Natural killer cell (primary cell): ENCODE data around the gene ATAD2B. TPM values are rescaled to one million over a fixed set of nuclear protein-coding genes. Genes with fewer than 3 reads are reported as not detected.
A peak's percentile ranks its signal among the peaks of the same experiment; 100 is the strongest.

Source experiments
- ATAC-seq, 3 donors: fragments of 150-1000 bp in 2 of 3; fragments of 200-7000 bp in 1 of 3; cut with Tn5 transposase; 1 replicate in 1 of 3; 2 replicates in 2 of 3; pipeline ENCODE4 v1.10.0; 2021; ENCODE audit warnings: mild to moderate bottlenecking in 2 of 3, moderate library complexity in 2 of 3
- DNase-seq, 2 donors: peaks; one replicate each; pipeline versions ENCODE4 v3.0.0 to v3.0.0-alpha.2; 2013 to 2021; ENCODE audit warnings: mixed read lengths in 1 of 2
- H3K27ac ChIP-seq: one replicate; pipeline ENCODE4 v1.5.1; 2013; ENCODE audit warnings: mild to moderate bottlenecking, low read length
- H3K27me3 ChIP-seq: one replicate; pipeline ENCODE4 v1.6.1; 2013; ENCODE audit warnings: low read length; ENCODE audit not compliant: control insufficient read depth, insufficient read depth
- H3K36me3 ChIP-seq: one replicate; pipeline ENCODE4 v1.6.1; 2013; ENCODE audit warnings: low read length; ENCODE audit not compliant: control insufficient read depth, insufficient read depth
- H3K4me1 ChIP-seq: one replicate; pipeline ENCODE4 v1.6.1; 2013; ENCODE audit warnings: low read length; ENCODE audit not compliant: control insufficient read depth, insufficient read depth
- H3K4me3 ChIP-seq: one replicate; pipeline ENCODE4 v1.5.1; 2013; ENCODE audit warnings: low read length
- H3K9me3 ChIP-seq: one replicate; pipeline ENCODE4 v1.6.1; 2013; ENCODE audit warnings: low read length; ENCODE audit not compliant: control insufficient read depth, insufficient read depth
- H3K27ac Mint-ChIP-seq, 2 donors: one replicate each; pipeline ENCODE4 v1.8.0; 2022; ENCODE audit warnings: mild to moderate bottlenecking in 2 of 2, mixed read lengths in 2 of 2, moderate library complexity in 1 of 2
- H3K27me3 Mint-ChIP-seq, 2 donors: one replicate each; pipeline ENCODE4 v1.8.0; 2022; ENCODE audit warnings: low read depth in 2 of 2, mixed read lengths in 2 of 2
- H3K36me3 Mint-ChIP-seq: one replicate; pipeline ENCODE4 v1.8.0; 2022; ENCODE audit warnings: mixed read lengths
- H3K4me1 Mint-ChIP-seq, 2 donors: one replicate each; pipeline ENCODE4 v1.8.0; 2022; ENCODE audit warnings: mixed read lengths in 2 of 2
- H3K4me3 Mint-ChIP-seq: one replicate; pipeline ENCODE4 v1.8.0; 2022; ENCODE audit warnings: mild to moderate bottlenecking, moderate library complexity, mixed read lengths
- H3K9me3 Mint-ChIP-seq, 2 donors: one replicate each; pipeline ENCODE4 v1.8.0; 2022; ENCODE audit warnings: mixed read lengths in 2 of 2
- CTCF ChIP-seq: fragments of 200-600 bp; IDR thresholded peaks from one replicate; pipeline ENCODE4 v1.8.0; 2022; ENCODE audit warnings: antibody characterized with exemption
- WGBS: methylation state at CpG from one replicate; pipeline ENCODE4 v1.1.7; 2013; ENCODE audit warnings: missing lambda C conversion rate; ENCODE audit not compliant: insufficient coverage; 5-methylcytosine and 5-hydroxymethylcytosine counted together
- intact Hi-C: fragments of 100-400 bp; cut with micrococcal nuclease; formaldehyde crosslinking; loops from one replicate; pipeline ENCODE4 v1.14.2; 2022
- total RNA-seq, 4 donors: library from RNA; stranded (reverse); fragments of 120-200 nt in 1 of 4; gene quantifications; one replicate each; pipeline versions ENCODE4 v1.2.3 to v1.2.4, GENCODE V29; 2013 to 2022

ATAD2B gene
- total RNA-seq, 3 donors from 2014 or later (not counting 1 experiment from before 2014, with no cell fraction given), result 71.5 to 85.7 (median 84.0) TPM

- H3K27ac ChIP-seq, result no peak overlapping the region
- no peaks in the 10 kb centered on the region for H3K27me3 ChIP-seq
- peaks cover 10% of the 10 kb centered on the region for H3K4me1 ChIP-seq
- Mint-ChIP-seq H3K27ac (peak overlapping the region in 1 of 2 donors; percentile 2), H3K4me1 (peaks cover 61 to 77% of the 10 kb centered on the region in 2 donors), H3K4me3 (no peak overlapping the region), H3K9me3 (no peaks in the 10 kb centered on the region), H3K36me3 (no peaks in the 10 kb centered on the region), H3K27me3 (no peaks in the 10 kb centered on the region)
- no peak overlapping the region for H3K4me3 ChIP-seq
- no peaks in the 10 kb centered on the region for H3K9me3 ChIP-seq
- ATAC-seq (no peak), DNase-seq (no peak)
- no peaks in the 10 kb centered on the region for H3K36me3 ChIP-seq
- intact Hi-C loops, result no loop called here
- 75% methylated on average over 6 of the region's 8 CpGs for WGBS
- no peak for TF ChIP-seq CTCF
Observed at GRCh38 chr2:23918837-23919489, 8.0 kb downstream of the ATAD2B start.

- Histone ChIP-seq H3K4me3 (no peak overlapping the region), H3K9me3 (no peaks in the 10 kb centered on the region), H3K27ac (no peak overlapping the region), H3K36me3 (no peaks in the 10 kb centered on the region), H3K4me1 (peaks cover 9% of the 10 kb centered on the region), H3K27me3 (no peaks in the 10 kb centered on the region)
- H3K4me1 Mint-ChIP-seq, result peaks cover 49 to 68% of the 10 kb centered on the region in 2 donors
- peak in 1 of 2 donors; percentile 42 for DNase-seq
- H3K36me3 Mint-ChIP-seq, result no peaks in the 10 kb centered on the region
- ATAC-seq, result peak in 2 of 3 donors; percentile 50 to 72
- peak overlapping the region; percentile 71 to 76 for H3K27ac Mint-ChIP-seq
- 63% methylated on average over 3 of the region's 3 CpGs for WGBS
- H3K9me3 Mint-ChIP-seq, result no peaks in the 10 kb centered on the region
- no peaks in the 10 kb centered on the region for H3K27me3 Mint-ChIP-seq
- TF ChIP-seq CTCF, result no peak
- intact Hi-C loops, result no loop called here
- peak overlapping the region; percentile 8 for H3K4me3 Mint-ChIP-seq
Observed at GRCh38 chr2:23916727-23917405, 10.1 kb downstream of the ATAD2B start.

- Mint-ChIP-seq H3K27ac (no peak overlapping the region), H3K9me3 (no peaks in the 10 kb centered on the region), H3K4me1 (peaks cover 53 to 56% of the 10 kb centered on the region in 2 donors), H3K36me3 (no peaks in the 10 kb centered on the region), H3K27me3 (no peaks in the 10 kb centered on the region), H3K4me3 (no peak overlapping the region)
- WGBS, result 90% methylated on average over 6 of the region's 7 CpGs
- Histone ChIP-seq H3K27ac (no peak overlapping the region), H3K36me3 (no peaks in the 10 kb centered on the region), H3K4me1 (peaks cover 5% of the 10 kb centered on the region), H3K27me3 (no peaks in the 10 kb centered on the region), H3K4me3 (no peak overlapping the region), H3K9me3 (no peaks in the 10 kb centered on the region)
- no peak for DNase-seq
- no peak for ATAC-seq
- intact Hi-C loops, result no loop called here
- TF ChIP-seq CTCF, result no peak
Observed at GRCh38 chr2:23915327-23915726, 11.6 kb downstream of the ATAD2B start.
